DND-41 (cell line): ENCODE measurements around the gene CENPO.

Experiments used
- ATAC-seq: fragments of 200-7000 bp; cut with Tn5 transposase; 3 replicates; pipeline ENCODE4 v1.9.1; 2021; ENCODE audit warnings: low read depth; ENCODE audit not compliant: insufficient read depth
- DNase-seq: peaks from one replicate; pipeline ENCODE4 v3.0.0-alpha.2; 2020
- H2AFZ ChIP-seq: 2 replicates; pipeline ENCODE4 v1.6.0; 2012; ENCODE audit warnings: low read depth, low read length
- H3K27ac ChIP-seq: 2 replicates; pipeline ENCODE4 v1.5.1; 2012; ENCODE audit warnings: low read length, inconsistent platforms
- H3K27me3 ChIP-seq: fragments of 200-600 bp; sonication (generic); 2 replicates; pipeline ENCODE4 v1.6.0; 2012; ENCODE audit warnings: low read length, mild to moderate bottlenecking, inconsistent platforms; ENCODE audit not compliant: insufficient read depth, poor library complexity
- H3K36me3 ChIP-seq: 2 replicates; pipeline ENCODE4 v1.5.1; 2012; ENCODE audit warnings: low read length, inconsistent platforms; ENCODE audit not compliant: insufficient read depth
- H3K4me1 ChIP-seq: 2 replicates; pipeline ENCODE4 v1.5.1; 2012; ENCODE audit warnings: mild to moderate bottlenecking, low read length; ENCODE audit not compliant: insufficient read depth
- H3K4me2 ChIP-seq: 2 replicates; pipeline ENCODE4 v1.6.0; 2012; ENCODE audit warnings: mild to moderate bottlenecking, moderate library complexity, low read length, inconsistent platforms; ENCODE audit not compliant: insufficient read depth
- H3K4me3 ChIP-seq, 2 experiments: fragments of 200-600 bp in 1 of 2; shearing (Covaris generic) in 1 of 2; 2 replicates each; pipeline ENCODE4 v1.5.1; 2012 to 2016; ENCODE audit warnings: inconsistent platforms in 2 of 2, low read length in 2 of 2, mild to moderate bottlenecking in 2 of 2, low read depth in 1 of 2, moderate library complexity in 1 of 2
- H3K79me2 ChIP-seq: 2 replicates; pipeline ENCODE4 v1.6.0; 2012; ENCODE audit warnings: low read length, inconsistent platforms; ENCODE audit not compliant: insufficient read depth
- H3K9ac ChIP-seq: 2 replicates; pipeline ENCODE4 v1.6.0; 2012; ENCODE audit warnings: low read depth, mild to moderate bottlenecking, inconsistent platforms, low read length, moderate library complexity
- H3K9me3 ChIP-seq: 2 replicates; pipeline ENCODE4 v1.5.1; 2012; ENCODE audit warnings: low read length, moderate library complexity, mild to moderate bottlenecking, inconsistent platforms; ENCODE audit not compliant: insufficient read depth, severe bottlenecking
- H4K20me1 ChIP-seq: 2 replicates; pipeline ENCODE4 v1.6.0; 2012; ENCODE audit warnings: low read length; ENCODE audit not compliant: insufficient read depth
- CTCF ChIP-seq: IDR thresholded peaks from 2 replicates; pipeline ENCODE4 v1.5.1; 2012; ENCODE audit warnings: borderline replicate concordance, low read length, moderate library complexity, mild to moderate bottlenecking; ENCODE audit not compliant: poor library complexity, severe bottlenecking; ENCODE audit errors: extremely low read depth
- EZH2 ChIP-seq: IDR thresholded peaks from 3 replicates; pipeline ENCODE4 v1.6.1; 2012; ENCODE audit warnings: borderline replicate concordance, low read depth, mild to moderate bottlenecking, moderate library complexity, low read length, inconsistent platforms; ENCODE audit not compliant: severe bottlenecking

The CENPO gene

DNA sequence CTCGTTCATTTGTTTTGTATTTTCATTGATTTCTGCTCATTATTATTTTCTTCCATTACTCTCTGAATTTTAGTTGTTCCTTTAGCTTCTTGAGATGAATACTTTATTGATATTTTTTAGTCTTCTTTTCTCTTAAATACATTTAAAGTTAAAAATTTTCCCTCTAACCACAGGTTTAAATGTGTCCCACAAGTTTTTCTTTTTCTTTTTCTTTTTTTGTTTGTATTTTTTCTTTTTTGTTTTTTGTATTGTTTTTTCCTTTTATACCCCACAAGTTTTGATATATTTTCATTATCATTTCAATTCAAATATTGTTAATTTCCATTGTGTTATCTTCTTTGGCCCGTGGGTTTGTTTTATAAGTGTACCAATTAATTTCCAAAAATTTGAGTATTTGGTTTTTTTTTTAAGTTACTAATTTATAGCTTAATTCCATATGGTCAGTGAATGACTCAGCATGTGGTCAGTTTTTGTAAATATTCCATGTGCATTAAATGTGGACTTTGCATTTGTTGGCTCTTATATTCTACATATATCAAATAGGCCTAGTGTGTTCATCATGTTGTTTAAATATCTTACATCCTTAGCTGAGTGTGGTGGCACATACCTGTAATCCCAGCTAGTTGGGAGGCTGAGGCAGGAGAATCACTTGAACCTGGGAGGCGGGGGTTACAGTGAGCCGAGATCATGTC, 16.2 kb downstream of the CENPO start:
- Histone ChIP-seq H3K4me2 (no peak overlapping the region), H3K9ac (no peak overlapping the region), H2AFZ (no peak overlapping the region), H3K27me3 (no peaks in the 10 kb centered on the region), H4K20me1 (peaks cover 26% of the 10 kb centered on the region), H3K4me1 (no peaks in the 10 kb centered on the region), H3K36me3 (peaks cover 72% of the 10 kb centered on the region), H3K27ac (no peak overlapping the region), H3K4me3 (no peak overlapping the region), H3K79me2 (peaks cover 94% of the 10 kb centered on the region), H3K9me3 (no peaks in the 10 kb centered on the region)
- DNase-seq (no peak), ATAC-seq (no peak)
- no peak for TF ChIP-seq EZH2
- no peak for TF ChIP-seq CTCF

- Histone ChIP-seq H4K20me1 (peaks cover 42% of the 10 kb centered on the region), H2AFZ (no peak overlapping the region), H3K79me2 (peaks cover 73% of the 10 kb centered on the region), H3K9ac (no peak overlapping the region), H3K36me3 (peaks cover 86% of the 10 kb centered on the region), H3K27ac (no peak overlapping the region), H3K4me2 (no peak overlapping the region), H3K27me3 (no peaks in the 10 kb centered on the region), H3K4me1 (no peaks in the 10 kb centered on the region), H3K4me3 (no peak overlapping the region), H3K9me3 (no peaks in the 10 kb centered on the region)
- DNase-seq (no peak), ATAC-seq (no peak)
- TF ChIP-seq CTCF (no peak), EZH2 (no peak)
Observed at GRCh38 chr2:24813691-24814137, 20.5 kb downstream of the CENPO start.

- peaks cover 42% of the 10 kb centered on the region for H4K20me1 ChIP-seq
- H2AFZ ChIP-seq = no peak overlapping the region
- H3K27ac ChIP-seq = no peak overlapping the region
- H3K4me3 ChIP-seq = no peak overlapping the region
- peaks cover 92% of the 10 kb centered on the region for H3K36me3 ChIP-seq
- H3K4me1 ChIP-seq = no peaks in the 10 kb centered on the region
- no peaks in the 10 kb centered on the region for H3K27me3 ChIP-seq
- no peak for TF ChIP-seq EZH2
- no peak for TF ChIP-seq CTCF
- no peak overlapping the region for H3K4me2 ChIP-seq
- no peaks in the 10 kb centered on the region for H3K9me3 ChIP-seq
- no peak for ATAC-seq
- H3K79me2 ChIP-seq = peaks cover 65% of the 10 kb centered on the region
- H3K9ac ChIP-seq = no peak overlapping the region
- no peak for DNase-seq
Observed at GRCh38 chr2:24814516-24814915, 21.3 kb downstream of the CENPO start.

- Histone ChIP-seq H4K20me1 (peaks cover 41% of the 10 kb centered on the region), H3K4me2 (no peak overlapping the region), H3K27me3 (no peaks in the 10 kb centered on the region), H3K4me3 (no peak overlapping the region), H3K9ac (no peak overlapping the region), H3K4me1 (no peaks in the 10 kb centered on the region), H3K79me2 (peaks cover 58% of the 10 kb centered on the region), H3K9me3 (no peaks in the 10 kb centered on the region), H3K27ac (no peak overlapping the region), H3K36me3 (peaks cover 92% of the 10 kb centered on the region), H2AFZ (no peak overlapping the region)
- TF ChIP-seq EZH2 (no peak), CTCF (no peak)
- ATAC-seq (no peak), DNase-seq (no peak)
Observed at GRCh38 chr2:24815171-24815570, 21.9 kb downstream of the CENPO start.
